H9 (cell line): ENCODE results near the gene DIP2C. TPM values are rescaled to one million over a fixed set of nuclear protein-coding genes. Genes with fewer than 3 reads are reported as not detected.

Experiments
- DNase-seq: peaks from one replicate; pipeline ENCODE4 v3.0.0-alpha.2; 2017
- H2AFZ ChIP-seq: one replicate; pipeline ENCODE4 v1.6.1; 2013; ENCODE audit warnings: mild to moderate bottlenecking, low read length, control low read depth, moderate library complexity
- H2AK5ac ChIP-seq: 2 replicates; pipeline ENCODE4 v1.6.1; 2013; ENCODE audit warnings: low read length, control low read depth, mixed read lengths; ENCODE audit not compliant: insufficient read length
- H2BK120ac ChIP-seq: one replicate; pipeline ENCODE4 v1.6.1; 2013; ENCODE audit warnings: low read depth, mild to moderate bottlenecking, low read length, control low read depth, inconsistent platforms; ENCODE audit not compliant: poor library complexity, severe bottlenecking
- H2BK12ac ChIP-seq: 2 replicates; pipeline ENCODE4 v1.6.1; 2013; ENCODE audit warnings: low read length, control low read depth, mixed read lengths, low read depth; ENCODE audit not compliant: insufficient read length
- H2BK15ac ChIP-seq: 2 replicates; pipeline ENCODE4 v1.6.1; 2013; ENCODE audit warnings: low read depth, low read length, control low read depth
- H2BK20ac ChIP-seq: one replicate; pipeline ENCODE4 v1.6.1; 2013; ENCODE audit warnings: low read depth, mild to moderate bottlenecking, low read length, control low read depth, inconsistent platforms; ENCODE audit not compliant: poor library complexity, severe bottlenecking
- H2BK5ac ChIP-seq: 2 replicates; pipeline ENCODE4 v1.6.1; 2013; ENCODE audit warnings: low read length, control low read depth, mixed read lengths; ENCODE audit not compliant: insufficient read length
- H3K14ac ChIP-seq: 2 replicates; pipeline ENCODE4 v1.6.1; 2013; ENCODE audit warnings: low read length, control low read depth; ENCODE audit not compliant: insufficient read depth
- H3K18ac ChIP-seq: 2 replicates; pipeline ENCODE4 v1.6.1; 2013; ENCODE audit warnings: low read depth, mild to moderate bottlenecking, mixed read lengths, low read length, control low read depth; ENCODE audit not compliant: insufficient read length
- H3K23ac ChIP-seq: 2 replicates; pipeline ENCODE4 v1.6.1; 2013; ENCODE audit warnings: low read length, control low read depth, mixed read lengths, low read depth; ENCODE audit not compliant: insufficient read length
- H3K23me2 ChIP-seq: 2 replicates; pipeline ENCODE4 v1.6.1; 2013; ENCODE audit warnings: low read depth, mild to moderate bottlenecking, mixed read lengths, low read length, control low read depth; ENCODE audit not compliant: insufficient read length, poor library complexity, severe bottlenecking
- H3K27ac ChIP-seq: 2 replicates; pipeline ENCODE4 v1.5.1; 2013; ENCODE audit warnings: low read length, control low read depth, mixed read lengths, low read depth; ENCODE audit not compliant: insufficient read length
- H3K27me3 ChIP-seq: 2 replicates; pipeline ENCODE4 v1.6.1; 2013; ENCODE audit warnings: low read length, control low read depth, inconsistent platforms; ENCODE audit not compliant: insufficient read depth
- H3K4ac ChIP-seq: 2 replicates; pipeline ENCODE4 v1.6.1; 2013; ENCODE audit warnings: low read depth, mild to moderate bottlenecking, control low read depth, inconsistent platforms, low read length, moderate library complexity
- H3K4me1 ChIP-seq: 2 replicates; pipeline ENCODE4 v1.6.1; 2013; ENCODE audit warnings: low read length, control low read depth, inconsistent platforms; ENCODE audit not compliant: insufficient read depth
- H3K4me2 ChIP-seq: 2 replicates; pipeline ENCODE4 v1.6.1; 2013; ENCODE audit warnings: low read length, control low read depth, mixed read lengths; ENCODE audit not compliant: insufficient read length, insufficient read depth
- H3K56ac ChIP-seq: 2 replicates; pipeline ENCODE4 v1.6.1; 2013; ENCODE audit warnings: low read depth, mild to moderate bottlenecking, mixed read lengths, low read length, control low read depth; ENCODE audit not compliant: insufficient read length
- H3K79me1 ChIP-seq: 2 replicates; pipeline ENCODE4 v1.6.1; 2013; ENCODE audit warnings: low read depth, mild to moderate bottlenecking, moderate library complexity, low read length, control low read depth, inconsistent platforms; ENCODE audit not compliant: insufficient read depth, poor library complexity, severe bottlenecking
- H3K79me2 ChIP-seq: 2 replicates; pipeline ENCODE4 v1.6.1; 2013; ENCODE audit warnings: low read length, control low read depth, inconsistent platforms; ENCODE audit not compliant: insufficient read depth
- H3K9ac ChIP-seq: 2 replicates; pipeline ENCODE4 v1.6.1; 2013; ENCODE audit warnings: low read length, control low read depth, mixed read lengths; ENCODE audit not compliant: insufficient read length; ENCODE audit errors: extremely low read depth
- H3K9me3 ChIP-seq: one replicate; pipeline ENCODE4 v1.6.1; 2013; ENCODE audit warnings: low read depth, low read length, inconsistent platforms; ENCODE audit not compliant: control insufficient read depth
- H3T11ph ChIP-seq: one replicate; pipeline ENCODE4 v1.6.1; 2013; ENCODE audit warnings: mild to moderate bottlenecking, low read length, control low read depth, inconsistent platforms
- H4K20me1 ChIP-seq: one replicate; pipeline ENCODE4 v1.6.1; 2013; ENCODE audit not compliant: control insufficient read depth, insufficient read length, insufficient read depth
- H4K5ac ChIP-seq: 2 replicates; pipeline ENCODE4 v1.6.1; 2013; ENCODE audit warnings: low read depth, mild to moderate bottlenecking, mixed read lengths, low read length, control low read depth; ENCODE audit not compliant: insufficient read length
- H4K8ac ChIP-seq: replicated peaks from 2 replicates; pipeline ENCODE4 v1.6.1; 2013; ENCODE audit warnings: low read length, control low read depth, mixed read lengths, low read depth; ENCODE audit not compliant: insufficient read length
- H4K91ac ChIP-seq: 2 replicates; pipeline ENCODE4 v1.6.1; 2013; ENCODE audit warnings: low read depth, mild to moderate bottlenecking, moderate library complexity, mixed read lengths, low read length, control low read depth; ENCODE audit not compliant: insufficient read length
- H3K27ac Mint-ChIP-seq, 3 experiments: 2 replicates in 2 of 3; 3 replicates in 1 of 3; pipeline ENCODE4 v1.8.0; 2020 to 2021; ENCODE audit warnings: mixed read lengths in 3 of 3, mild to moderate bottlenecking in 1 of 3, moderate library complexity in 1 of 3
- H3K27me3 Mint-ChIP-seq: 2 replicates; pipeline ENCODE4 v1.8.0; 2021; ENCODE audit warnings: low read depth, mild to moderate bottlenecking, moderate library complexity, mixed read lengths
- H3K36me3 Mint-ChIP-seq, 3 experiments: 2 replicates in 2 of 3; 3 replicates in 1 of 3; pipeline ENCODE4 v1.8.0; 2020 to 2021; ENCODE audit warnings: low read depth in 3 of 3, mixed read lengths in 3 of 3; ENCODE audit not compliant: insufficient read depth in 1 of 3
- H3K4me1 Mint-ChIP-seq, 2 experiments: 2 replicates each; pipeline ENCODE4 v1.8.0; 2020; ENCODE audit warnings: mixed read lengths in 2 of 2
- H3K4me3 Mint-ChIP-seq, 2 experiments: 2 replicates in 1 of 2; 3 replicates in 1 of 2; pipeline ENCODE4 v1.8.0; 2020 to 2021; ENCODE audit warnings: mild to moderate bottlenecking in 2 of 2, mixed read lengths in 2 of 2, moderate library complexity in 1 of 2
- H3K9me3 Mint-ChIP-seq, 2 experiments: 2 replicates in 1 of 2; 3 replicates in 1 of 2; pipeline ENCODE4 v1.8.0; 2020; ENCODE audit warnings: mild to moderate bottlenecking in 2 of 2, mixed read lengths in 2 of 2, moderate library complexity in 1 of 2
- CTCF ChIP-seq: fragments of 200-600 bp; sonication (generic); conservative IDR thresholded peaks from 3 replicates; pipeline ENCODE4 v1.8.0; 2021; ENCODE audit warnings: antibody characterized with exemption, mild to moderate bottlenecking
- WGBS: extraction: QIAGEN DNeasy Blood & Tissue Kit; methylation state at CpG from one replicate; pipeline ENCODE4 v1.1.7; 2013; ENCODE audit warnings: missing lambda C conversion rate, low lambda C conversion rate, mixed read lengths; ENCODE audit not compliant: insufficient read length; ENCODE audit errors: extremely low coverage; 5-methylcytosine and 5-hydroxymethylcytosine counted together
- total RNA-seq: library from RNA; stranded (reverse); gene quantifications from 2 replicates; pipeline ENCODE4 v1.2.1, GENCODE V29; 2021

Gene DIP2C
- total RNA-seq, 1 experiment from 2014 or later, result 7.9 TPM

GRCh38 chr10:311901-312665, 377.4 kb downstream of the DIP2C start:
- H3K23me2 ChIP-seq, result no peaks in the 10 kb centered on the region
- no peak overlapping the region for H4K5ac ChIP-seq
- no peak for TF ChIP-seq CTCF
- H4K8ac ChIP-seq, result no peak overlapping the region
- Mint-ChIP-seq H3K9me3 (no peaks in the 10 kb centered on the region), H3K4me1 (peaks cover 2 to 6% of the 10 kb centered on the region in 2 experiments), H3K27ac (no peak overlapping the region), H3K27me3 (no peaks in the 10 kb centered on the region), H3K4me3 (no peak overlapping the region), H3K36me3 (peaks cover 0 to 2% (median 0%) of the 10 kb centered on the region in 3 experiments; a peak in 1 of 7 replicates)
- no peak overlapping the region for H4K91ac ChIP-seq
- no peak overlapping the region for H3K14ac ChIP-seq
- H2AK5ac ChIP-seq, result no peak overlapping the region
- H3K79me1 ChIP-seq, result no peaks in the 10 kb centered on the region
- H3K4ac ChIP-seq, result no peak overlapping the region
- H3K27ac ChIP-seq, result no peak overlapping the region
- H3K9me3 ChIP-seq, result no peaks in the 10 kb centered on the region
- H2BK20ac ChIP-seq, result no peak overlapping the region
- WGBS, result no CpG with 5 or more reads among the region's 14 CpGs
- H3K4me2 ChIP-seq, result no peak overlapping the region
- H3K9ac ChIP-seq, result no peak overlapping the region
- no peaks in the 10 kb centered on the region for H3K4me1 ChIP-seq
- no peak overlapping the region for H2BK12ac ChIP-seq
- no peak overlapping the region for H2BK15ac ChIP-seq
- H2AFZ ChIP-seq, result no peak overlapping the region
- no peak overlapping the region for H2BK5ac ChIP-seq
- no peaks in the 10 kb centered on the region for H3K27me3 ChIP-seq
- H3K18ac ChIP-seq, result no peak overlapping the region
- no peaks in the 10 kb centered on the region for H4K20me1 ChIP-seq
- H3K79me2 ChIP-seq, result no peaks in the 10 kb centered on the region
- no peak overlapping the region for H3T11ph ChIP-seq
- no peak overlapping the region for H2BK120ac ChIP-seq
- H3K56ac ChIP-seq, result no peak overlapping the region
- DNase-seq, result no peak
- H3K23ac ChIP-seq, result no peak overlapping the region
